Activated CD8-positive, alpha-beta memory T cell treated with anti-CD3 and anti-CD28 coated beads, Interleukin-2, amount 50 U/mL, for 1 hour (primary cell): ENCODE results near the gene ADARB1.

ENCODE experiments used
- DNase-seq: peaks from one replicate; pipeline ENCODE4 v3.0.0-alpha.2; 2020; ENCODE audit errors: extremely low read depth

ADARB1 gene

DNA sequence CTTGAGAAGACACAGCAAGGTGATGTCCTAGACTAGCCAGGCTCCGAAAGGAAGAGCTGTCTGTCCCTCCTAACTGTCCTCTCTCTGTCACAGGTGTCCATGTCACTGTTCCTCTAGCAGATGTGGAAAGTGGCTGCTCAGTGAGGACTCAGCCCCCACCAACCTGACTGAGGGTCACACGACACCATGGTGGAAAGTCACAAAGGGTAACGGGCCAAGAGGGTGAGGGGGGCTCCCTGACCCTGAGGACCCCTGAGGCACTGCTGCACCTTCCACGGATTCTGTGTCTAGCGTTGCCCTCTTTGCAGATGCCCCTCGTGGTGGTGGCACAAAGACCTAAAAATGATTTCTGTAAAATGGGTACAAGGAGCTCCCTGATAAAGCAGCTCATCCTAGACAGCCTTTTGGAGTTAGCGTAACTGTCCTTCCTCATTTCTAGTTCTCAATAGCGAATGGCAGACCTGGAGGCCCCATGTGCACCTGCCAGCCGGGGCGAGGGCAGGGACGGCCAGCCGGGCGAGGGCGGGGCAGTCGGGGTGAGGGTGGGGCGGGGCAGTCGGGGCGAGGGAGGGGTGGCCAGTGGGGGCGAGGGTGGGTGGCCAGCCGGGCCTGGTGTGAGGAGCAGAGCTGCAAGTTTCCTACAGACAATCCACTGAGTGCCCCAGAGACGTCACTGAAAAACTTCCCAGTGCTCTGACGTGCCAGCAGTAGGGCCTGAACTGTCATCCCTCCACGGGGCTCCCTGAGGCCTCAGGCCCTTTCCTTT lies 189.9 kb downstream of the ADARB1 start:
- no peak for DNase-seq

DNA sequence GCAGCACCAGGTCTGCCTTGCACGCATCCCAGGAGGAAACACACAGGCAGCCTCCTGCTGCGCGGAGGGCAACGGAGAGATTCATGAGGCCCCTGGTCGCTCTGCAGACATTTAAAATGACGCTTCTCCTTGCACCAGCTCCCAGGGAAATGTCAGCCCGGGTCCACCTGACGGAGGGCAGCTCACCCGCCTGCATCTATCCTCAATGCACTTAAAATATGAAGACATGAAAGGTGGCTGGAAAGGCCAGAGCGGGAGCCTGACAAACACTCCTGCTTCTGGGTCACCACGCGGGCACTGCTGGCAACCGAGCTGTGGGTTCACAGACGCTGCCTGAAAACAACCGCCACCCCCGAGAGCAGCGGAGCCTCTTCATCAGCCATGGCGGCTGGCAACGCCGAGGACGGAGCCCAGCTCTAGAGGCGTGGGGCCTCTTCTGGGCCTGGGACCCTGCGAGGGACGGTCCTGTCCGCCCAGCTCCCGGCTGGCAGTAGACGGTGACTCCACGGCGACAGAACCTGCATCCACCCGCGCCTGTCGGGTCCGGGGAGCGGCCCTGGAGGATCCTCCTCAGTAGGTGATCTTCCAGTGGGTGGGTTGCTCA lies 190.6 kb downstream of the ADARB1 start:
- DNase-seq = no peak

DNA sequence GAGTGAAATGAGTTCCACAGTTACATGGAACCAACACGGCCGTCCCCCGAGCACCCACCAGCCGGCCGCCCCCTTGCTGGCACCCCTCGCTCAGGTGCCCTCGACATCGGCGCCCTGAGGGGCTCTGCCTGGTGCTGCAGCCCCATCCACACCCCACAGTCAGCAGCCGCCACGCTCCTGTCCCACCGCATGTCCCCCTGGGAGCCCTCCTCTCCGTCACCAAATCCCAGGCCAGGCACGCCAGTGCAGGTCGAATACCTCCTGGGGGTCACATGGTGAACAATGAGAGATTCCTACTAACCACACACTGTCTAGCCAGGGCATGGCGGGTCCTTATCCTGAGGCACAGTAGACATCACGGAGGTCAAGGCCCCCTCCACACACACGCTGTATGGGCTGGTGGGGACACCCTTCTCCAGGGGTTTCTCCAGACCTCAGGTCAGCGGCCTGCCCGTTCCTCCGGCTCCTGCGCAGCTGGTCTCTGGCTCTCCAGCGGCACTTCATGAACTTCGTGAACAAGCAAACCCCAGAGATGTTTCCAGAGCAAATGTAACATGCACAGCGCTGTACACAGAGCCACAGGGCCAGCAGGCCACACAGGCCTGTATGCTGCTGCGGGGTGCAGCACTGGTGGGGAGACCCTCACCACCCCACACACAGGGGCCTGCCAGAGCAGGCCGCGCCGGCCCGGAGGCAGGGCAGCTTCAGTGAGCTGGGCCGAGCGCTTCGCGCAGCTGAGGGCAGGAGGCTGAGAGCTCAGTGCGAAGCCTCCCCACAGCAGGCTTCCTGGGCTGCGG lies 191.5 kb downstream of the ADARB1 start:
- no peak for DNase-seq

DNA sequence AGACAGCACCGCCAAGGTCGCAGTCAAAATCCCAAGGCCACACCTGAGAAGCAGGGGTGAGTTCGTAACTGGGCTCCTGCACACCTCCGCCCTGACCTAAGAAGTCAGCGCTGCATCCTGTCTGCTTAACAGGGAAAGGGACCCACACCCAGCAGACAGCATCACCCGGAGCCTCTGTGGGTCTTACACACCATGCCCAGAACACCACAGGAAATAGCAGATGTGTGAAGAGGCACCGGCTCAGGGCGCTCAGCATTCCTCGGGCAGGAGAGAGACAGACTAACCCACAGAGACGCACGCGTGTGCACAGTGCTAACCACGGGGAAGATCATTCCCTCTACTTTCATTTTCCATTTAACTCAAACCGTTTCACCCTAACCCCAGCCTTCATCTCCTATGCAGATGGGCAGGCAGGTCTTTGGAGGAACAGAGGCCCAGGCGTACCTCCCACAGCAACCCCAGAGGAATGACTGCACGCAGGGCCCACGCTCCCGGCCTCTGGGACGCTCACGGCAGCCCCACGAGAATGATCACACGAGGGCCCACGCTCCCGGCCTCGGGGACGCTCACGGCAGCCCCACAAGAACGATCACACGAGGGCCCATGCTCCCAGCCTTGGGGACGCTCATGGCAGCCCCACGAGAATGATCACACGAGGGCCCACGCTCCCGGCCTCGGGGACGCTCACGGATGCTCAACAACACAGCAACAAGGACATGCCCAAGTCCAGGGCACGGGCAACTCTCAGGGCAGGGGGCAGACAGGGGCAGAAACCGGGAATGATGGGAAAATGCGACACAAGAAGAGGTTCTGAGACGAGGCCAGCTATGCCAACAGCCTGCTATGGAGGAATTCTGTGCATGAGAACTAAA lies 192.4 kb downstream of the ADARB1 start:
- DNase-seq = peak; percentile 25

DNA sequence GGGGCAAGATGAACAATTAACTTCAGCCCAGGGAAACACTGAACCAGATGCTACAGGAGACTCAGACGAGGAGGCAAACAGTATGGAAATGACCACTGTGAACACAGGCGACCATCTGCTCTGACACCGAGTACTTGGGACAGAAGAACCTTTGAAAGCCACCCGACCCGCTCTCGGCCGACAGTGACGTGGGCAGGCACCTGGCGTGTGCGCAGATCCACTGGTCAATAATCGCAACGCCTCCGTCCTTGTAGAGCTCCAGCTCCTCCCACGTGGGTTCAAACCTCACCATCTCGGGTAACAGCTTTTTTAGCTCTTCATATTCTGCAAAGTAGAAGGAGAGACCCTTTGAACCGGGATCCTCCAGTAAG lies 193.0 kb downstream of the ADARB1 start:
- DNase-seq = no peak

DNA sequence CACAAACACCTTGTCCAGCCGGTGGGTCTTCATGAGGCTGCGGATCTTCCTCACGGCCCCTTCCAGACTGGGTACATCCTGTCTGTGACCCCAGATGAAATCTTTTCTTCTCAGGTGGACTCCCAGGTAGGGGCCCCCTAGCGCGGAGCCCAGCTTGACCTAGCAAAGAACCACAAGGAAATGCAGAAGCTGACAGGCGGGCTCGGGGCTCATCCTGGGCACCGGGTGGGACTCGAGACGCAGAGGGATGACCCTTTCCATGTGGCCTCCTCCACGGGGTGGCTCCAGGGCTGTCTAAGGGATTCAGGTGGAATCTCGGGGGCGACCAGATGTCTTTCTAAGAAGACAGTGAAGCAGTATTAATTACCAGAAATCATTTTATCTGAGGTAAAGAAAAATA lies 195.5 kb downstream of the ADARB1 start:
- DNase-seq = no peak

DNA sequence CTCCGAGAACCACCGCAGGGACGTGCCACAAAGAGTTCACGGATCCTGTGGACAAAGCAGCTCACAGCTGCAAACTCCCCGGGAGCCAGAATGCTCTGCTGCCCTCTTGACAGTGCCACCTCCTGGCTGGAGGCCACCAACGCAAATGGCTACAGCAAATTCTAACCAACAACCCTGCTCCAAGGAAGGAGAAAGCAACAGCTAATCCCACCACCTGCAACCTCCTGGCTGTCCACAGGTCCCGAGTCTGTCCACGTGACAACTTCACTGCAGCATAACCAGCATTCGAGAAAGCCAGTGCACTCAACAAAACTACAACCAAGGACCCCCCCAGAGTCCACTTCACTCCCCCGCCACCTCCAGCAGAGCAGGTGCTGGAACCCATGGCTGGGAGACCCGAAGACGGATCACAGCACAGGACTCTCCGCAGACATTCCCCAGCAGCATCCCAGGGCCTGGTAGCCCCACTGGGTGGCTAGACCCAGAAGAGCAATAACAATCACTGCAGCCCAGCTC lies 196.0 kb downstream of the ADARB1 start:
- no peak for DNase-seq
